Endothelial cell of umbilical vein (primary cell): ENCODE results near the gene THAP4. TPM values are rescaled to one million over a fixed set of nuclear protein-coding genes. Genes with fewer than 3 reads are reported as not detected.

Experiments used
- BruUV-seq: library from RNA; stranded (reverse); fragments of 400-500 nt; replicated peaks from 2 replicates; lab custom pipeline; 2021; lab: Mats Ljungman, UMichigan
- CTCF ChIA-PET: fragments of 300-600, 350-600 bp; sonication (Branson Sonifier 250); formaldehyde crosslinking; loops from one replicate; lab custom pipeline; 2021; ENCODE audit warnings: antibody characterized with exemption, inconsistent platforms; lab: Charles Lee
- POLR2A ChIA-PET: fragments of 300-600, 350-600 bp; sonication (Branson Sonifier 250); formaldehyde crosslinking; loops from one replicate; lab custom pipeline; 2021; ENCODE audit warnings: antibody characterized with exemption, inconsistent platforms; lab: Charles Lee
- DNase-seq: peaks from one replicate; pipeline ENCODE4 v3.0.0-alpha.2; 2011; ENCODE audit warnings: low read depth, low spot score
- FAIRE-seq: peaks from 2 replicates; lab custom pipeline; 2011; peaks lifted over from hg19 to GRCh38; lab: Jason Lieb, UNC
- H2AFZ ChIP-seq: 2 replicates; pipeline ENCODE4 v1.6.0; 2012; ENCODE audit warnings: low read depth, low read length, control low read depth, inconsistent platforms
- H3K27ac ChIP-seq: 2 replicates; pipeline ENCODE4 v1.5.1; 2011; ENCODE audit warnings: low read depth, mild to moderate bottlenecking, control low read depth, low read length, moderate library complexity; ENCODE audit not compliant: insufficient read depth
- H3K27me3 ChIP-seq, 2 experiments: 2 replicates each; pipeline versions ENCODE4 v1.6.0 to v1.6.1; 2011; ENCODE audit warnings: low read length in 2 of 2, mixed read lengths in 1 of 2; ENCODE audit not compliant: control insufficient read depth in 2 of 2, insufficient read depth in 2 of 2
- H3K36me3 ChIP-seq, 2 experiments: 2 replicates in 1 of 2; 3 replicates in 1 of 2; pipeline ENCODE4 v1.5.1; 2011; ENCODE audit warnings: low read length in 2 of 2, mild to moderate bottlenecking in 1 of 2, moderate library complexity in 1 of 2; ENCODE audit not compliant: control insufficient read depth in 2 of 2, insufficient read depth in 2 of 2; ENCODE audit errors: extremely low read depth in 1 of 2
- H3K4me1 ChIP-seq: 3 replicates; pipeline ENCODE4 v1.5.1; 2011; ENCODE audit warnings: mild to moderate bottlenecking, low read length; ENCODE audit not compliant: control insufficient read depth, insufficient read depth; ENCODE audit errors: extremely low read depth
- H3K4me2 ChIP-seq: 2 replicates; pipeline ENCODE4 v1.6.1; 2011; ENCODE audit warnings: low read length, control low read depth, mixed read lengths; ENCODE audit not compliant: insufficient read depth
- H3K4me3 ChIP-seq, 3 experiments: fragments of 200-600 bp in 1 of 3; sonication (generic), shearing (Covaris generic) in 1 of 3; replicated peaks in 1 of 3; 2 replicates each; pipeline ENCODE4 v1.5.1; 2011 to 2016; ENCODE audit warnings: control low read depth in 3 of 3, low read length in 3 of 3, mild to moderate bottlenecking in 2 of 3, inconsistent platforms in 1 of 3, low read depth in 1 of 3, moderate library complexity in 1 of 3; ENCODE audit not compliant: insufficient read depth in 1 of 3
- H3K79me2 ChIP-seq: 2 replicates; pipeline ENCODE4 v1.6.0; 2012; ENCODE audit warnings: low read length, inconsistent platforms; ENCODE audit not compliant: control insufficient read depth, insufficient read depth
- H3K9ac ChIP-seq: replicated peaks from 2 replicates; pipeline ENCODE3; 2011; ENCODE audit warnings: low read length, control low read depth; ENCODE audit not compliant: insufficient read depth; ENCODE audit errors: extremely low read depth
- H3K9me1 ChIP-seq: replicated peaks from 3 replicates; pipeline ENCODE4 v1.6.0; 2011; ENCODE audit warnings: mild to moderate bottlenecking, low read length; ENCODE audit not compliant: control insufficient read depth, insufficient read depth; ENCODE audit errors: extremely low read depth
- H3K9me3 ChIP-seq: replicated peaks from 2 replicates; pipeline ENCODE4 v1.5.1; 2012; ENCODE audit warnings: low read length, inconsistent platforms; ENCODE audit not compliant: control insufficient read depth, insufficient read depth
- H4K20me1 ChIP-seq: replicated peaks from 2 replicates; pipeline ENCODE3; 2011; ENCODE audit warnings: mild to moderate bottlenecking, low read length; ENCODE audit not compliant: control insufficient read depth, insufficient read depth; ENCODE audit errors: extremely low read depth
- EZH2 ChIP-seq: IDR thresholded peaks from 2 replicates; pipeline ENCODE4 v1.6.1; 2012; ENCODE audit warnings: borderline replicate concordance, low read depth, mild to moderate bottlenecking, moderate library complexity, low read length, inconsistent platforms; ENCODE audit not compliant: severe bottlenecking
- FOS ChIP-seq: IDR thresholded peaks from 2 replicates; pipeline ENCODE4 v1.6.1; 2011; ENCODE audit warnings: mild to moderate bottlenecking, low read length, moderate library complexity, borderline replicate concordance; ENCODE audit not compliant: insufficient read depth
- GATA2 ChIP-seq: IDR thresholded peaks from 2 replicates; pipeline ENCODE4 v1.7.0; 2011; ENCODE audit warnings: low read depth, mild to moderate bottlenecking, moderate library complexity, mixed read lengths, low read length; ENCODE audit not compliant: insufficient read length, insufficient read depth
- JUN ChIP-seq: IDR thresholded peaks from 2 replicates; pipeline ENCODE4 v1.6.1; 2011; ENCODE audit warnings: borderline replicate concordance, low read depth; ENCODE audit not compliant: insufficient read length, insufficient read depth
- MYC ChIP-seq: IDR thresholded peaks from one replicate; pipeline ENCODE4 v1.6.1; 2011; ENCODE audit warnings: mild to moderate bottlenecking, low read depth, low read length
- POLR2A ChIP-seq: IDR thresholded peaks from 2 replicates; pipeline ENCODE4 v1.6.1; 2012; ENCODE audit warnings: low read depth, mild to moderate bottlenecking, control low read depth, low read length
- POLR2AphosphoS5 ChIP-seq: IDR thresholded peaks from 2 replicates; pipeline ENCODE4 v1.6.1; 2012; ENCODE audit warnings: low read depth, mild to moderate bottlenecking, control low read depth, low read length, moderate library complexity; ENCODE audit not compliant: insufficient read depth
- dilution Hi-C: fragments of 300-500 bp; cut with MboI; formaldehyde crosslinking; loops from one replicate; pipeline ENCODE4 v1.15.0; 2019; ENCODE audit warnings: low sequenced_read_pairs; ENCODE audit not compliant: extremely low pct_ligation_motif_present
- intact Hi-C: fragments of 100-400 bp; cut with micrococcal nuclease; formaldehyde crosslinking; loops from one replicate; pipeline ENCODE4 v1.10.0; 2022
- polyA plus RNA-seq, 4 experiments: library from polyadenylated mRNA; depleted of rRNA in 3 of 4; stranded (reverse) in 3 of 4; unstranded in 1 of 4; fragments of >200 nt; gene quantifications; 2 replicates each; pipeline versions ENCODE4 v1.2.1 to v1.2.3, GENCODE V29; 2011 to 2012; ENCODE audit warnings: missing spikeins in 1 of 4
- total RNA-seq: library from RNA; stranded (reverse); gene quantifications from 2 replicates; pipeline ENCODE4 v1.2.3, GENCODE V29; 2021
- TF ChIP-seq, protein P1 (sequence below): IDR thresholded peaks from 2 replicates; pipeline ENCODE4 v1.6.1; 2011; ENCODE audit not compliant: insufficient read depth, insufficient read length
- TF ChIP-seq, protein P2 (sequence below), 2 donors: IDR thresholded peaks; 1 replicate in 1 of 2; 2 replicates in 1 of 2; pipeline ENCODE4 v1.5.1; 2011; ENCODE audit warnings: low read length in 2 of 2, mild to moderate bottlenecking in 2 of 2, moderate library complexity in 2 of 2, control low read depth in 1 of 2, inconsistent platforms in 1 of 2, low read depth in 1 of 2; ENCODE audit not compliant: insufficient read depth in 1 of 2; ENCODE audit errors: extremely low read depth in 1 of 2

The THAP4 gene
- total and polyA plus RNA-seq, 2 donors (not counting 3 experiments of a cell fraction or from before 2014, with no cell fraction given), result 45.4 to 47.4 TPM

DNA sequence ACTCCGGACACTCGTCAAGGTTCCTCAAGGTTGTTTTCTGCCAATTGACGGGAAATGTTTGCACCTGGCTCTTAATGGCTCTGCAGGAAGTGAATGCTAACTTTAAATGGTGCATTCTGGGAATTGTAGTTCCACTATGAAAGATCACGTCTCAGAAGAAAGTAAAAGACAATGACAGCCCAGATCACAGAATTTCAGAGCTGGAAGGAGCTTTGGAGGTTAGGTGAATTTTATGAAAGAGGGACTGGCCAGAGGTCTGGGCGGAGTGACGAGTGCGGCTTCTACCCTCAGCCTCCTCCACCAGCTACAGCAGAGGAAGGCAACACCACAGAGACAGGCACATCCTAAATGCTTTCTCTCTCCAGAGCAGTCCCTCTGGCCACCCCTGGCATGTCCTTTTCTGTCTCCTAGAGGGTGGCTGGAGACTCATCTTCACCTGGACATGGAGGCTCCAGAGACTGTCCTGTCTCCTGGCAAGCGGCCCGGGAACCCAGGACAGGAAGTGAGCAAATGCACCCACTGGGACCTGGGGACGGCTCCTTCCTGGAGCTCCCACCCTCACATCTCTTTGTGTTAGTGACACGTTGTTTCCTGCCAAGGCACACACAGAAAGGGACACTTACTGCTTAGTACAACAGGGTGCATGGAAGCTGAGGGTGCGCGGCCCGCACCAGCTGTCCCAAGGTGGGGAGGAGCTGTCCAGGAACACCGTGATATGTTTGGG is 19.4 kb downstream of the THAP4 start:
- peak; percentile 41 for DNase-seq
- POLR2A ChIA-PET, result no interaction called here
- Histone ChIP-seq H3K4me3 (no peak overlapping the region), H3K27me3 (no peaks in the 10 kb centered on the region), H2AFZ (peak overlapping the region; percentile 17), H3K79me2 (peaks cover 48% of the 10 kb centered on the region), H3K9me3 (no peaks in the 10 kb centered on the region), H3K9ac (no peak overlapping the region), H3K4me2 (peak overlapping the region; percentile 32), H4K20me1 (peaks cover 2% of the 10 kb centered on the region), H3K9me1 (no peaks in the 10 kb centered on the region), H3K27ac (peak overlapping the region; percentile 29), H3K4me1 (peaks cover 13% of the 10 kb centered on the region), H3K36me3 (no peaks in the 10 kb centered on the region)
- intact Hi-C loops (no loop called here), dilution Hi-C loops (no loop called here)
- no TSS peak for BruUV-seq
- CTCF ChIA-PET, result interaction anchor here (1.2 to 1.5 kb wide), 3 partner anchors 12 to 16 kb away, joined by 4 to 6 read pairs (median 5); no protein-coding TSS in a partner anchor
- no peak for TF ChIP-seq EZH2
- no peak for TF ChIP-seq POLR2AphosphoS5
- TF ChIP-seq, protein P1, sequence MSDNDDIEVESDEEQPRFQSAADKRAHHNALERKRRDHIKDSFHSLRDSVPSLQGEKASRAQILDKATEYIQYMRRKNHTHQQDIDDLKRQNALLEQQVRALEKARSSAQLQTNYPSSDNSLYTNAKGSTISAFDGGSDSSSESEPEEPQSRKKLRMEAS, result no peak
- no peak for TF ChIP-seq MYC
- TF ChIP-seq GATA2, result no peak
- no peak for TF ChIP-seq FOS
- TF ChIP-seq, protein P2, sequence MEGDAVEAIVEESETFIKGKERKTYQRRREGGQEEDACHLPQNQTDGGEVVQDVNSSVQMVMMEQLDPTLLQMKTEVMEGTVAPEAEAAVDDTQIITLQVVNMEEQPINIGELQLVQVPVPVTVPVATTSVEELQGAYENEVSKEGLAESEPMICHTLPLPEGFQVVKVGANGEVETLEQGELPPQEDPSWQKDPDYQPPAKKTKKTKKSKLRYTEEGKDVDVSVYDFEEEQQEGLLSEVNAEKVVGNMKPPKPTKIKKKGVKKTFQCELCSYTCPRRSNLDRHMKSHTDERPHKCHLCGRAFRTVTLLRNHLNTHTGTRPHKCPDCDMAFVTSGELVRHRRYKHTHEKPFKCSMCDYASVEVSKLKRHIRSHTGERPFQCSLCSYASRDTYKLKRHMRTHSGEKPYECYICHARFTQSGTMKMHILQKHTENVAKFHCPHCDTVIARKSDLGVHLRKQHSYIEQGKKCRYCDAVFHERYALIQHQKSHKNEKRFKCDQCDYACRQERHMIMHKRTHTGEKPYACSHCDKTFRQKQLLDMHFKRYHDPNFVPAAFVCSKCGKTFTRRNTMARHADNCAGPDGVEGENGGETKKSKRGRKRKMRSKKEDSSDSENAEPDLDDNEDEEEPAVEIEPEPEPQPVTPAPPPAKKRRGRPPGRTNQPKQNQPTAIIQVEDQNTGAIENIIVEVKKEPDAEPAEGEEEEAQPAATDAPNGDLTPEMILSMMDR (IDR thresholded peaks at IDR 0.05; ENCODE audit: extremely low read depth in 1 of 2, insufficient read depth in 1 of 2, low read depth in 1 of 2, low read length in 2 of 2), result no peak
- TF ChIP-seq JUN, result no peak
- no peak for TF ChIP-seq POLR2A
- peak; percentile 75 for FAIRE-seq
